CD4-positive, CD25-positive, alpha-beta regulatory T cell (primary cell): ENCODE data around the gene PDCD2L. TPM values are rescaled to one million over a fixed set of nuclear protein-coding genes. Genes with fewer than 3 reads are reported as not detected.
A peak's percentile ranks its signal among the peaks of the same experiment; 100 is the strongest.
"Not testable (repeated sequence)": the region's sequence is repeated elsewhere in the genome, so short reads cannot be mapped to it uniquely, and the experiment has no call there.

Experiments used
- ATAC-seq, 2 donors: fragments of 150-1000 bp; cut with Tn5 transposase; one replicate each; pipeline ENCODE4 v1.10.0; 2021; ENCODE audit warnings: low read depth in 2 of 2, moderate number of reproducible peaks in 2 of 2, moderate library complexity in 1 of 2
- DNase-seq, 3 donors: peaks; one replicate each; pipeline versions ENCODE4 v3.0.0 to v3.0.0-alpha.2; 2012 to 2022; ENCODE audit warnings: mixed read lengths in 1 of 3
- H3K27ac ChIP-seq: one replicate; pipeline ENCODE4 v1.7.0; 2013; ENCODE audit warnings: mild to moderate bottlenecking, low read length; ENCODE audit not compliant: insufficient read depth, poor library complexity, severe bottlenecking
- H3K27me3 ChIP-seq: one replicate; pipeline ENCODE4 v1.7.0; 2013; ENCODE audit warnings: low read length; ENCODE audit not compliant: control insufficient read depth, insufficient read depth
- H3K36me3 ChIP-seq: one replicate; pipeline ENCODE4 v1.7.0; 2013; ENCODE audit warnings: mild to moderate bottlenecking, low read length, moderate library complexity; ENCODE audit not compliant: control insufficient read depth, insufficient read depth
- H3K4me1 ChIP-seq: 2 replicates; pipeline ENCODE4 v1.7.0; 2013; ENCODE audit warnings: mild to moderate bottlenecking, low read length; ENCODE audit not compliant: insufficient read depth, control insufficient read depth, poor library complexity, severe bottlenecking
- H3K4me3 ChIP-seq: one replicate; pipeline ENCODE4 v1.7.0; 2013; ENCODE audit warnings: low read depth, mild to moderate bottlenecking, low read length, moderate library complexity
- H3K9me3 ChIP-seq, 2 experiments: 1 replicate in 1 of 2; 2 replicates in 1 of 2; pipeline ENCODE4 v1.7.0; 2013; ENCODE audit warnings: low read length in 2 of 2, mild to moderate bottlenecking in 1 of 2, moderate library complexity in 1 of 2; ENCODE audit not compliant: control insufficient read depth in 2 of 2
- H3K27ac Mint-ChIP-seq, 3 donors: one replicate each; pipeline ENCODE4 v1.8.0; 2020 to 2022; ENCODE audit warnings: mild to moderate bottlenecking in 3 of 3, mixed read lengths in 3 of 3, moderate library complexity in 2 of 3
- H3K27me3 Mint-ChIP-seq: one replicate; pipeline ENCODE4 v1.8.0; 2022; ENCODE audit warnings: mild to moderate bottlenecking, mixed read lengths
- H3K36me3 Mint-ChIP-seq: one replicate; pipeline ENCODE4 v1.8.0; 2020; ENCODE audit warnings: mixed read lengths
- H3K4me1 Mint-ChIP-seq, 4 donors: one replicate each; pipeline ENCODE4 v1.8.0; 2020 to 2022; ENCODE audit warnings: mixed read lengths in 4 of 4, mild to moderate bottlenecking in 1 of 4
- H3K4me3 Mint-ChIP-seq, 4 donors: one replicate each; pipeline ENCODE4 v1.8.0; 2020 to 2022; ENCODE audit warnings: mild to moderate bottlenecking in 4 of 4, mixed read lengths in 4 of 4, moderate library complexity in 3 of 4
- H3K9me3 Mint-ChIP-seq, 7 donors: one replicate each; pipeline ENCODE4 v1.8.0; 2020 to 2022; ENCODE audit warnings: mixed read lengths in 7 of 7, mild to moderate bottlenecking in 3 of 7, moderate library complexity in 2 of 7
- polyA plus RNA-seq, 4 donors: library from polyadenylated mRNA; unstranded; fragments of 300-500 nt; fragmentation: Illumina TruSeq; gene quantifications; one replicate each; pipeline ENCODE4 v1.2.3, GENCODE V29; 2021
- total RNA-seq: library from RNA; stranded (reverse); gene quantifications from one replicate; pipeline ENCODE4 v1.2.3, GENCODE V29; 2022

The PDCD2L gene
- total and polyA plus RNA-seq, 5 donors from 2014 or later = 9.0 to 24.4 (median 20.4) TPM

- H3K4me1 Mint-ChIP-seq = peaks cover 0 to 16% (median 8%) of the 10 kb centered on the region in 4 donors
- no peaks in the 10 kb centered on the region for H3K27me3 Mint-ChIP-seq
- DNase-seq = no peak
- Histone ChIP-seq H3K4me3 (no peak overlapping the region), H3K27me3 (no peaks in the 10 kb centered on the region), H3K4me1 (no peaks in the 10 kb centered on the region), H3K36me3 (peaks cover 90% of the 10 kb centered on the region), H3K9me3 (no peaks in the 10 kb centered on the region), H3K27ac (no peak overlapping the region)
- H3K27ac Mint-ChIP-seq = peak overlapping the region in 2 of 3 donors; percentile 32 to 52
- ATAC-seq = no peak
- no peaks in the 10 kb centered on the region for H3K9me3 Mint-ChIP-seq
- peaks cover 60% of the 10 kb centered on the region for H3K36me3 Mint-ChIP-seq
- H3K4me3 Mint-ChIP-seq = peak overlapping the region in 1 of 4 donors; percentile 52
Observed at GRCh38 chr19:34461375-34462100, 57.3 kb downstream of the PDCD2L start.

- Mint-ChIP-seq H3K4me1 (peaks cover 0 to 11% (median 8%) of the 10 kb centered on the region in 4 donors), H3K36me3 (peaks cover 60% of the 10 kb centered on the region)
- H3K9me3 ChIP-seq, H3K27ac ChIP-seq, H3K27ac Mint-ChIP-seq, H3K27me3 ChIP-seq, H3K4me1 ChIP-seq, DNase-seq, H3K9me3 Mint-ChIP-seq, ATAC-seq, H3K27me3 Mint-ChIP-seq, H3K4me3 ChIP-seq, H3K4me3 Mint-ChIP-seq: not testable (repeated sequence)
- peaks cover 95% of the 10 kb centered on the region for H3K36me3 ChIP-seq
Observed at GRCh38 chr19:34464785-34465184, 60.6 kb downstream of the PDCD2L start.

- H3K27me3 Mint-ChIP-seq = no peaks in the 10 kb centered on the region
- no peak for ATAC-seq
Observed at GRCh38 chr19:34468409-34468808, 64.2 kb downstream of the PDCD2L start.

GRCh38 chr19:34469026-34469425 lies 64.8 kb downstream of the PDCD2L start:
- not testable (repeated sequence) for H3K4me1 ChIP-seq, H3K9me3 Mint-ChIP-seq, H3K27me3 ChIP-seq, DNase-seq, H3K27ac ChIP-seq, H3K4me1 Mint-ChIP-seq, H3K4me3 ChIP-seq, H3K27me3 Mint-ChIP-seq, ATAC-seq, H3K9me3 ChIP-seq, H3K4me3 Mint-ChIP-seq
- peaks cover 50% of the 10 kb centered on the region for H3K36me3 Mint-ChIP-seq
- peaks cover 84% of the 10 kb centered on the region for H3K36me3 ChIP-seq
- H3K27ac Mint-ChIP-seq = peak overlapping the region in 1 of 3 donors; percentile 74

More at GRCh38 chr19:34468409-34468808, 64.2 kb downstream of the PDCD2L start:
- Histone ChIP-seq H3K4me1 (no peaks in the 10 kb centered on the region), H3K4me3 (no peak overlapping the region), H3K36me3 (peaks cover 91% of the 10 kb centered on the region), H3K27me3 (no peaks in the 10 kb centered on the region), H3K9me3 (no peaks in the 10 kb centered on the region), H3K27ac (no peak overlapping the region)
- Mint-ChIP-seq H3K27ac (peak overlapping the region in 1 of 3 donors; percentile 5), H3K36me3 (peaks cover 49% of the 10 kb centered on the region), H3K4me1 (peaks cover 0 to 5% (median 2%) of the 10 kb centered on the region in 4 donors), H3K9me3 (no peaks in the 10 kb centered on the region), H3K4me3 (no peak overlapping the region)
- no peak for DNase-seq

GRCh38 chr19:34471906-34472700 lies 67.9 kb downstream of the PDCD2L start:
- no peak for DNase-seq
- H3K27ac Mint-ChIP-seq = peak overlapping the region in 1 of 3 donors; percentile 55
- peaks cover 56% of the 10 kb centered on the region for H3K36me3 ChIP-seq

GRCh38 chr19:34474233-34474989 lies 70.2 kb downstream of the PDCD2L start:
- no peaks in the 10 kb centered on the region for H3K9me3 ChIP-seq
- Mint-ChIP-seq H3K4me1 (peaks cover 0 to 4% (median 1%) of the 10 kb centered on the region in 4 donors), H3K9me3 (no peaks in the 10 kb centered on the region), H3K4me3 (no peak overlapping the region), H3K27me3 (peaks cover 8% of the 10 kb centered on the region), H3K36me3 (peaks cover 24% of the 10 kb centered on the region), H3K27ac (no peak overlapping the region)
- no peak overlapping the region for H3K27ac ChIP-seq
- H3K27me3 ChIP-seq = no peaks in the 10 kb centered on the region
- peaks cover 34% of the 10 kb centered on the region for H3K36me3 ChIP-seq
- H3K4me3 ChIP-seq = no peak overlapping the region
- DNase-seq (no peak), ATAC-seq (no peak)
- H3K4me1 ChIP-seq = no peaks in the 10 kb centered on the region

More at GRCh38 chr19:34471906-34472700, 67.9 kb downstream of the PDCD2L start:
- Histone ChIP-seq H3K4me1 (no peaks in the 10 kb centered on the region), H3K27me3 (no peaks in the 10 kb centered on the region), H3K27ac (no peak overlapping the region), H3K9me3 (no peaks in the 10 kb centered on the region), H3K4me3 (no peak overlapping the region)
- H3K27me3 Mint-ChIP-seq = no peaks in the 10 kb centered on the region
- H3K4me1 Mint-ChIP-seq = peaks cover 0 to 8% (median 2%) of the 10 kb centered on the region in 4 donors
- no peak overlapping the region for H3K4me3 Mint-ChIP-seq
- peaks cover 37% of the 10 kb centered on the region for H3K36me3 Mint-ChIP-seq
- no peaks in the 10 kb centered on the region for H3K9me3 Mint-ChIP-seq
- no peak for ATAC-seq
